ENCODE data around the gene ZNF280A. TPM values are rescaled to one million over a fixed set of nuclear protein-coding genes. Genes with fewer than 3 reads are reported as not detected.

The ZNF280A gene, protein sequence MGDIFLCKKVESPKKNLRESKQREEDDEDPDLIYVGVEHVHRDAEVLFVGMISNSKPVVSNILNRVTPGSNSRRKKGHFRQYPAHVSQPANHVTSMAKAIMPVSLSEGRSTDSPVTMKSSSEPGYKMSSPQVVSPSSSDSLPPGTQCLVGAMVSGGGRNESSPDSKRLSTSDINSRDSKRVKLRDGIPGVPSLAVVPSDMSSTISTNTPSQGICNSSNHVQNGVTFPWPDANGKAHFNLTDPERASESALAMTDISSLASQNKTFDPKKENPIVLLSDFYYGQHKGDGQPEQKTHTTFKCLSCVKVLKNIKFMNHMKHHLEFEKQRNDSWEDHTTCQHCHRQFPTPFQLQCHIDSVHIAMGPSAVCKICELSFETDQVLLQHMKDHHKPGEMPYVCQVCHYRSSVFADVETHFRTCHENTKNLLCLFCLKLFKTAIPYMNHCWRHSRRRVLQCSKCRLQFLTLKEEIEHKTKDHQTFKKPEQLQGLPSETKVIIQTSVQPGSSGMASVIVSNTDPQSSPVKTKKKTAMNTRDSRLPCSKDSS
- total RNA-seq: not detected

DNA sequence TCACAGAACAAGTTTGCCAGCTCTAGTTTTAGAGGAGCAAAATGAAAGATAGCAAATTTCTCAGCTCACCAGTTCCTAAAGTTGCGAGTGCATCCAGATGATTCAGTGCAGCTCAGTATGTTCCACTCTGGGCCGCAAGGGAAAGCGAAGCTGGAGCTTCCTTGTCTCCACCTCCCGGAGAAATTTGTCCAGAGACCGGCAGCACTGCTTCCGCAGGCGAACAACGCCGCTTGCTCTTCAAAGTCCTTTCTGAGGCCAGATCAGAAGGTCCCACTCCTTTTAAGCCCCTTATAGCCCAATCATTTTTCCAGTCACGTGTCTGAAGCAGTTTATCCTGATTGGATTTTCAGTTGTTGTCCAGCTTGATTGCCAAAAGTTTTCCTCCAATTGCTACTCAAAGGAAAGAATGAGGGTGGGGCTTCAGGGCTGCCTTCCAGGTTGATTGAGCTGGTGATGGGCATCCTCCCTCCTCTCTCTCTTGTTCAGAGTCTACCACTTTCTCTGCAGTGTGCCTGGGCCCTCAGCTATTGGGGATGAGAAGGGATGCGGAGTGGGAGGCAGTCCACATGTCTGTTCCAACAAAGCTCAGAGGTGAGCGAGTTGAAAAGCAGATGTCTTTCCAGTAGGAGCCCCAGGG, at the start of gene ZNF280A:
ZNF280A (minus strand) TSS at position 251 of the 637 bp plus-strand sequence. CDS start 4,640 bp downstream, outside the sequence.
- no peak within 1 kb of the TSS for H3K27ac Mint-ChIP-seq
- no peak within 1 kb of the TSS for H3K4me3 Mint-ChIP-seq
- no peak for DNase-seq
- H3K9me3 Mint-ChIP-seq: no peaks in the 10 kb centered on the region
- ATAC-seq (replicated peaks in 1 of 2): no peak
- peaks cover 23% of the 10 kb centered on the region for H3K27me3 Mint-ChIP-seq (ENCODE audit: low read depth)
- H3K36me3 Mint-ChIP-seq (ENCODE audit: insufficient read depth in 2 of 2): no peaks in the 10 kb centered on the region
- no peaks in the 10 kb centered on the region for H3K4me1 Mint-ChIP-seq (ENCODE audit: low read depth)

DNA sequence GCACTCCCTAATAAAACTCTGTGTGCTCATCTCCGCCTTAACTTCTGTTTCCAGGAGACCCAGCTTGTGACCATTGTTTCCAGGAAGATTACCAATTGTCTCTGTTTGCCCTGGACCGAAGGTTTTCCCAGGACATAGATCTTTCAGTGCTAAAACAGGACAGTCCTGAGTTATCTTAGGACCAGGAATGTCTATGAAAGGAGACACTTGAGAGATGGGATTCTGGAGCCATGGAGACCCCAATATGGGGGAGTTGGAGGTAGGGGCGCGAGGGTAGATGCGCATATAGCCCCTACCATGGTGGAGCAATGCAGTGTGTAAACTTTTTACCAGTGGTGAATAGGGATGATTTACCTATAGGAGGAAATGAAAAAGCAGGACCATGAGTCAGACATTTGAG, 49.1 kb upstream of the ZNF280A start:
- Mint-ChIP-seq H3K4me1 (ENCODE audit: low read depth) (no peaks in the 10 kb centered on the region), H3K9me3 (no peaks in the 10 kb centered on the region), H3K27ac (no peak overlapping the region), H3K27me3 (ENCODE audit: low read depth) (peaks cover 14% of the 10 kb centered on the region), H3K36me3 (ENCODE audit: insufficient read depth in 2 of 2) (no peaks in the 10 kb centered on the region), H3K4me3 (no peak overlapping the region)
- no peak for ATAC-seq (replicated peaks in 1 of 2)
- no peak for DNase-seq

DNA sequence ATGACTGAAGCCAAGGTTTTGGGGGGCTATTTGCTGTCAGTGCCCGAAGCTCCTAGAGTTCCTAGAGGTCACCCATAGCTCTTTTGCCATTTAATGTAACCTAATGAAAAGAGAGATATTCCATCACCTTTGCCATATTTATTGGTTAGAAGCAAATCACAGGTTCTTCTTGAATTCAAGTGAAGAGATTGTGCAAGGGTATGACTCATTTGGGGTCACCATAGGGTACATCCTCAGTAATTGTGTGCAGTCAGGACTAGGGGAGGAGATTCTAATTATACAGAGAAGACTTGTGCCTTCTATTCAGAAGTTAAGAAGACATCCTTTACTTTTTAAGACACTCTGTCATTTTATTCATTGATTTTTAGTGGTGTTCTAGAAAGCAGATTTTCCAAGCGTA, 45.9 kb upstream of the ZNF280A start:
- Mint-ChIP-seq H3K4me3 (no peak overlapping the region), H3K36me3 (ENCODE audit: insufficient read depth in 2 of 2) (no peaks in the 10 kb centered on the region), H3K27me3 (ENCODE audit: low read depth) (peaks cover 12% of the 10 kb centered on the region), H3K4me1 (ENCODE audit: low read depth) (no peaks in the 10 kb centered on the region), H3K9me3 (no peaks in the 10 kb centered on the region), H3K27ac (no peak overlapping the region)
- ATAC-seq (replicated peaks in 1 of 2) (no peak), DNase-seq (no peak)

DNA sequence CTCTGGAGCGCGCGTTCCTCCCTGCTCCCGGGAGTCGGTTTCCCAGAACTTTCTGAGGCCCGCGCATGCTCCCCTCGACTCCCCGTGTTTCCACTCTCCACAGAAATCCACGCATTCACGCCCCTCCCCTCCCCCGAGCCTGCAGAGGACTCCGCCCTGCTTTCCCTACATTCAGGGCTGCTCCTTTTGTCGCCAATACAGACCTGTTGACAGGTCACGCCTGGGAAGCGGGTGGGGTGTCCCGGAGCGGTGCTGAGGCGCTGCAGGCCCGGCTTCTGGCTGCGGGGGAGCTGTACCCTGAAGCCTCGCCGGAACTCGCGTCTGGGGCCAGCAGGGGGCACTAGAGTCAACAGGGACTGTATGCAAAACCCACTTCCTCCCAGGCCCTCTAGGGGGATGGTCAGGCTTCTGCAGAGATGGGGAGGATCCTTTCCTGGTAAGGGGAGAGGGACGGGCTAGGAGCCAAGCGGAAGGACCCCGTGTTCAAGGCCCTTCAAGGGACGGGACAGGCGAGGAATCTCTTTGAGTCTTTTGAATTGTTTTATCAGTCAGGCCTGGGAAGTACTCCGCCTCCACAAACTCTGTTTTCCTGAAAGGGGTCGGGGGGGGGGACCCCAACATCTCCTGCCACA, 39.0 kb upstream of the ZNF280A start, which contains the start of gene PRAME:
PRAME (minus strand) TSS at position 294 of the 632 bp plus-strand sequence. CDS start 2,433 bp downstream, outside the sequence.
- H3K36me3 Mint-ChIP-seq (ENCODE audit: insufficient read depth in 2 of 2): no peaks in the 10 kb centered on the region
- H3K4me1 Mint-ChIP-seq (ENCODE audit: low read depth): peaks cover 4% of the 10 kb centered on the region
- H3K27ac Mint-ChIP-seq: no peak within 1 kb of the TSS
- no peaks in the 10 kb centered on the region for H3K27me3 Mint-ChIP-seq (ENCODE audit: low read depth)
- peak within 1 kb of the TSS in 1 of 2 donors; percentile 54 for H3K4me3 Mint-ChIP-seq
- ATAC-seq (replicated peaks in 1 of 2) (peak; percentile 91 to 93), DNase-seq (peak; percentile 86 to 87)
- H3K9me3 Mint-ChIP-seq: no peaks in the 10 kb centered on the region

DNA sequence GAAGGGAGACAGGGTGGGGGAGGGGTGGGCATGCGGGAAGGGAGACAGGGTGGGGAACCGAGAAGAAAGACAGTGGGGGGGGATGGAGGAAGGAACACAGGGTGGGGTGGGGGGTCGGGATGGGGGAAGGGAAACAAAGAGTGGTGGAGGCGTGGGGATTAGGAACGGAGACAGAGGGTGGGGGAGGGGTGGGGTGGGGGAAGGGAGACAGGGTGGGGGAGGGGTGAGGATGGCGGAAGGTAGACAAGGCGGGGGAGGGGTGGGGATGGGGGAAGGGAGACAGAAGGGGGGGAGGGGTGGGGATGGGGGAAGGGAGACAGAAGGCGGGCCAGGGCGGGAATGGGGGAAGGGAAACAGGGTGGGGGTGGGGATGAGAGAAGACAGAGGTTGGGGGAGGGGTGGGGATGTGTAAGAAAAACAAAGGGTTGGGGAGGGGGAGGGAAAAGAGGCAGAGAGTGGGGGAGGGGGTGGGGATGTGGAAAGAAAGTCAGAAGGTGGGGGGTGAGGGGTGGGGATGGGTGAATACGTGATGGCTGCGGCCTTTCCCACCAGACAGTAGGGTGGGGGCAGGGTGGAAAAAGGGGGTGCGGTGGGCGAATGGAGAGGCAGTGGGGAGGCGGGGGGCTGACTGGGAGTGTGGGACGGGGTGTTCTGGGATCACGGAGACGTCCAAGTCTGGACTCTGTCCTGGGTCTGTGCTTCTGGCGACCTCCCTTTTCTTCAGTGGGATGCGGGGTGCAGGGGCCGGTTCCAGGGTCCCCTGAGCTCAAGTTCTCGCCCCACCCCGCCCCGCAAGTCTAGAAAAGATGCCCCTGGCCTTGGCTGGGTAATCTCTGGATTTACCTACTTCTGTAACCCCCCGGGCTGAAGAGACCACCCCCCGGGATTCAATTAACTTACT, 38.3 kb upstream of the ZNF280A start:
- peaks cover 4% of the 10 kb centered on the region for H3K4me1 Mint-ChIP-seq (ENCODE audit: low read depth)
- H3K36me3 Mint-ChIP-seq (ENCODE audit: insufficient read depth in 2 of 2): no peaks in the 10 kb centered on the region
- DNase-seq (no peak), ATAC-seq (replicated peaks in 1 of 2) (no peak)
- no peaks in the 10 kb centered on the region for H3K27me3 Mint-ChIP-seq (ENCODE audit: low read depth)
- H3K9me3 Mint-ChIP-seq: no peaks in the 10 kb centered on the region
- no peak overlapping the region for H3K27ac Mint-ChIP-seq
- H3K4me3 Mint-ChIP-seq: no peak overlapping the region

DNA sequence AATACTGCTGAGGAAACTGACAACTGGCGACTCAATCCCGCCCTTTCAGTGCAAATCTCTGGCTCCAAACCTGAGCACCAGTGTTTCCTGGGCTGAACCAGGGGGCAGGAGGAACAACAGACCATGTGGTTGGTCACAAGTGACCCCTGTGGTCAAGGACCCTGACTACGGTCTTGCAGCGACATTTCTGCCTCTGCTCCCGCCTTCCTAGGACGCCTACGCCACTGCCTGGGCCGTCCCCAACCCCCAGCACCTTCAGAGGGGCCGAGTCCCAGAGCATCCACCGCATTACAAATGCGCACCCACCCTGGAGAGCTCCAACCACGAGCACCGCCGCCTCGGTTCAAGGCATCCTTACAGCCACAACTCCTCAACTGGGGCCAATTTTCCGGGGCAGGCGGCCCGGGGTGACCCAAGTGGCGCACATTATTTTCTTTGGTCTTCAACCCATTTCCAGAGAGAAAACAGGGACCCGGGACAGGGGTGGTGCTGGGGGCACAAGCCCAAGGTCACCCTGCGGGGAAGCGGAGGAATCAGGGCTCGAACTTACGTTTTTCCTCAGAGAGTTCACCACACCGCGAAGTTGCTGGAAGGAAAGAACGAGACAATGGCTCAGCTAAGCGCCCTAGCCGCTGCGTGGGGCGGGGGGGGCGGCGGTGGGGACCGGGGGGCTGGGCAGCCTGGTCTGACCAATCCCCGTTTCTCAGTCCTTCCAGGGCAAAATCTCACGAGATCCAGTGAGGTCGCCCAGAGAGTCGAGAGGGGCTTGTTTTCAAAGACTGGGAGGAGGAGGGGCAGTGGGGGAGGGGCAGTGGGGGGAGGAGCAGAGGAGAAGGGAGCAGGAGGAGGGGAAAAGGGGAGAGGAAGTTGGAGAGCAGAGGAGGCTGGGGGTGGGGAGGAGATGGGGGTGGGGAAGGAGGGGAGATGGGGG, 37.2 kb upstream of the ZNF280A start:
- Mint-ChIP-seq H3K36me3 (ENCODE audit: insufficient read depth in 2 of 2) (no peaks in the 10 kb centered on the region), H3K27ac (no peak overlapping the region), H3K4me3 (no peak overlapping the region), H3K27me3 (ENCODE audit: low read depth) (no peaks in the 10 kb centered on the region), H3K4me1 (ENCODE audit: low read depth) (peaks cover 4% of the 10 kb centered on the region), H3K9me3 (no peaks in the 10 kb centered on the region)
- ATAC-seq (replicated peaks in 1 of 2) (no peak), DNase-seq (no peak)

DNA sequence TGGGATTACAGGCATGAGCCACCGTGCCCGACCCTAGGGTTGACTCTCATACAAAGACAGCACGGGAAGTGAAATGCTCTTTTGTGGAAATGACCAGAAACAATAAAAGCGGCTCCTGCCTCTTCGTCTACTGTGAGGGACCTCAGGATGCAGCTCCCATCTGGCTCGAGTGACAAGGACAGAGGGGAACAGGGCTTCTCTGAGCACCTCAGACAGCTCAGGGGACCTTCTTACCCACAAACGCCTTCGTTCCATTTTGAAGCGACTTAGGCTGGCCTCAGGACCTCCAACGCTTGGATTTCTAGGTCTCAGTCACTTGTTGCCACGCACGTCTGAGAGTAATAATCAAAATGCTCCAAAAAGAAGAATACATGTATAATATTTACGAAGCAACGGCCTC, 36.5 kb upstream of the ZNF280A start:
- H3K9me3 Mint-ChIP-seq: no peaks in the 10 kb centered on the region
- no peak overlapping the region for H3K27ac Mint-ChIP-seq
- H3K4me3 Mint-ChIP-seq: no peak overlapping the region
- peaks cover 4% of the 10 kb centered on the region for H3K4me1 Mint-ChIP-seq (ENCODE audit: low read depth)
- H3K27me3 Mint-ChIP-seq (ENCODE audit: low read depth): no peaks in the 10 kb centered on the region
- DNase-seq: no peak
- H3K36me3 Mint-ChIP-seq (ENCODE audit: insufficient read depth in 2 of 2): no peaks in the 10 kb centered on the region
- ATAC-seq (replicated peaks in 1 of 2): no peak

DNA sequence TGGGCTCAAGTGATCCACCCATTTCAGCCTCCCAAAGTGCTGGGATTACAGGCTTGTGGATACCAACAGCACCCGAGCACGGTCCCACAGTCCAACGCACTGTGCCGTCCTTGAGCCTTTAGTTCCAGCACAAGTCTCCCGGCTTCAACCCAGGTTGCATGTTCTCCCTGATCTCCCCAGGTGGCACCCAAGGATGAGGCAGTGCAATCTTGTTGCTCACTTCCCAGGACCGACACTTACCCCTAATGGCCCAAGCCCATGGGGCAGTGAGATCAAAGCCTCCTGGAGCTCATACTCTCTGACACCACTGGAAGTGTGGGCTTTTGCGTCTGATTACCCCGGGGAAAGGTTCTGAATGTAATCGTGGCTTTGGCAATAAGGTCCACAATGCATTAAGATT, 35.5 kb upstream of the ZNF280A start:
- H3K4me1 Mint-ChIP-seq (ENCODE audit: low read depth): peaks cover 4% of the 10 kb centered on the region
- ATAC-seq (replicated peaks in 1 of 2): no peak
- no peak overlapping the region for H3K27ac Mint-ChIP-seq
- no peaks in the 10 kb centered on the region for H3K9me3 Mint-ChIP-seq
- DNase-seq: no peak
- H3K4me3 Mint-ChIP-seq: no peak overlapping the region
- H3K27me3 Mint-ChIP-seq (ENCODE audit: low read depth): no peaks in the 10 kb centered on the region
- no peaks in the 10 kb centered on the region for H3K36me3 Mint-ChIP-seq (ENCODE audit: insufficient read depth in 2 of 2)

DNA sequence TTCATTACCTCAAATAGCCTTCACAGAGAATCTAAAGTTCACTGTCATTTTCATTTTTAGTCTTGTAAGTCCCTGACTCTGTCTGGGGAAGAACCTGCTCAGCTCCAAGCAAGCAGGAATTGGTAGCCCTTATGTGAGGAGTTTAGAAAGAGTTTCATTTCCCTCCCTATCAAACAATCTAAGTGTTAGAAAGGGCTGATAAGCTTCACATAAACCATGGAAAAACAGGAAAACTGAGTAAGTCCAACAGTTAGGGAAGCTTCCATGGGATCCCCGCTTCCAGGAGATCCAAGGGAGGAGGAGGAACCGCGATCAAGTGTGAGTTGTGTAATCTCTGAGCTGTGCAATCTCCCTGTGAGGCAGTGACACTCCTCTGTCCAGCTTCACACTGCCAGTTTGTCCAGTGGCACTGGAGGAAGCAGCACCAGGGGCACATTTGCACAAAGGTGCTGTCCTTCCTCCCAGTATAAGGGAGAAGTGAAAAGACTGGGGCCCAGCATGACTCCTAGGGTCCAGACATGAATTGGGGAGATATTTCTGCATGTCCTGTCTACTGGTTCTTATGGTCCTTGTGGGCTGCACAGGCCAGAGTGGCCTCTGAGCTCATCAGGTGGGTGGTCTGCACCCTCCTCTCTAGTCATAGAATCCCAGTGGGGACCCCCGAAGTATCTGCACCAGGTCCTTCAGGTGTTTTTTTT, 34.7 kb upstream of the ZNF280A start:
- H3K9me3 Mint-ChIP-seq: no peaks in the 10 kb centered on the region
- H3K4me1 Mint-ChIP-seq (ENCODE audit: low read depth): peaks cover 4% of the 10 kb centered on the region
- H3K27ac Mint-ChIP-seq: no peak overlapping the region

DNA sequence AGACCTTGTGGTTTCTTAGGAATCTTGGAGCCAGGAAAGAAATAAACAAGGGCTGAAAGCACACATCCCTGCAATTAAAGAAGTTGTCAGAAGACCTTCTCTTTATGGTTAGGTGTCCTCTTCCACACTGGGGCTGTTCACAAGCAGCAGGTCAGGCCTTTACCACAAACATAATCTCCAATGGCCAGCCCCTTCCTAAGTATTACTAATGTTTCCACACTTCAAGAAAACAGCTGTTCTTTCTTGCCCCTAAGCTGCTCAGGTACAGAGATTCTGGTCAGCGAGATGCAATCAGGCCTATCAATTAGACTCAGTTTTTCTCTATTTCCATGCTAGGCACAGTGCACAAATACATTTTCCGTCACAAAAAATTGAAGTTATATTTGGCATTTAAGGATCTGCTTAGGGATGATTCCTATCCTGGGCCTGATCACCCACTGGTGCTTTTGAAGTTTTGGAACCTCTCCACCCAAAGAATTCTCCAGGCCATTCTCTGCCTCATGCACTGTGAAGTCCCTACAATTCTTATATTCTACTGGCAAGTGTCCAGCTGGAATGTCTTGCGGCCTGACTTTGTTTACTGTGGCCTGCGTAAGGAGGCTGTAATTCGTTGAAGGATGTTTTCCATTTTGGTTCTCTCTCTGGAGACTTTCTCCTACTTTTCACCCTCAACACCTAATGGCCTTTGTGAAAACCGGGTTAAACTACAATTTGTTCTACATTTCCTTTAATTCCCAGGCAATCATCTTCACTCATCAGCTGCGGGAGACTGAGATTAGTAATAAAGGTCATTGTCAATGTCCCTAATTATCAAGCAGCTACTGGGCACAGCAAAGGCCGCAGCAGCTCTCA, 33.9 kb upstream of the ZNF280A start:
- no peaks in the 10 kb centered on the region for H3K9me3 Mint-ChIP-seq
- DNase-seq: no peak
- no peak for ATAC-seq (replicated peaks in 1 of 2)
- H3K4me1 Mint-ChIP-seq (ENCODE audit: low read depth): peaks cover 2% of the 10 kb centered on the region
- no peak overlapping the region for H3K4me3 Mint-ChIP-seq
- H3K36me3 Mint-ChIP-seq (ENCODE audit: insufficient read depth in 2 of 2): no peaks in the 10 kb centered on the region
- no peaks in the 10 kb centered on the region for H3K27me3 Mint-ChIP-seq (ENCODE audit: low read depth)
- no peak overlapping the region for H3K27ac Mint-ChIP-seq

More for the DNA sequence above, 34.7 kb upstream of the ZNF280A start:
- Mint-ChIP-seq H3K36me3 (ENCODE audit: insufficient read depth in 2 of 2) (no peaks in the 10 kb centered on the region), H3K4me3 (no peak overlapping the region), H3K27me3 (ENCODE audit: low read depth) (no peaks in the 10 kb centered on the region)
- DNase-seq: no peak
- ATAC-seq (replicated peaks in 1 of 2): no peak

DNA sequence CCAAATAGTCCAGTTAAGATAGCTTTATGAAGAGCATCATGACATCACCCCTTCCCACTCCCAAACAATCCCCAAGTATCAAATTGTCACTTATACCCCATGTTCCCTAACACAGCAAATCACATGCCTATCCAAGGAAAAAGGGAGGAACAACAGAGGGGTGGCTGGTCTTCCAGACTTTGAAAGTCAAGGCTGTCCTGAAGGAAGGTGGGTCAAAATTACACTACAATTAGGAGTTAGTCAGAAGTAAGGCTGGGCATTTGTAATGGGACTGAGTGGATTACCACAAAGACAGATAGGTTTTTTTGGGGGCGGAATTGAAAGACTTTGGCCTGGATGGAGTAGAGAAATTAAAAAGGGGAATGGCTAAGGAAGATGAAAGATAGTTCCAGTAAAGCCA, 33.1 kb upstream of the ZNF280A start:
- no peaks in the 10 kb centered on the region for H3K4me1 Mint-ChIP-seq (ENCODE audit: low read depth)
- H3K27ac Mint-ChIP-seq: no peak overlapping the region
- H3K36me3 Mint-ChIP-seq (ENCODE audit: insufficient read depth in 2 of 2): no peaks in the 10 kb centered on the region
- DNase-seq (no peak), ATAC-seq (replicated peaks in 1 of 2) (no peak)
- no peaks in the 10 kb centered on the region for H3K27me3 Mint-ChIP-seq (ENCODE audit: low read depth)
- no peak overlapping the region for H3K4me3 Mint-ChIP-seq
- H3K9me3 Mint-ChIP-seq: no peaks in the 10 kb centered on the region

All from activated T-cell treated with anti-CD3 and anti-CD28 coated beads, Interleukin-2, amount 50 U/mL, for 72 hours (primary cell).